C4-2B (cell line): ENCODE data around the gene ADCY10.
"Not testable (repeated sequence)": the region's sequence is repeated elsewhere in the genome, so short reads cannot be mapped to it uniquely, and the experiment has no call there.

ENCODE experiments used
- H3K27ac ChIP-seq: fragments of 450-650 bp; 2 replicates; pipeline ENCODE4 v1.5.1; 2017
- CTCF ChIP-seq: fragments of 450-650 bp; conservative IDR thresholded peaks from 2 replicates; pipeline ENCODE4 v1.5.1; 2017; ENCODE audit warnings: mild to moderate bottlenecking
- ZFX ChIP-seq: fragments of 450-650 bp; IDR thresholded peaks from 2 replicates; pipeline ENCODE4 v1.6.1; 2017

Gene ADCY10

GRCh38 chr1:167871331-167871730 lies 42.6 kb downstream of the ADCY10 start:
- no peak for TF ChIP-seq CTCF
- no peak for TF ChIP-seq ZFX
- H3K27ac ChIP-seq = no peak overlapping the region

- not testable (repeated sequence) for H3K27ac ChIP-seq
Measured at GRCh38 chr1:167869157-167870001, 44.6 kb downstream of the ADCY10 start.

- not testable (repeated sequence) for H3K27ac ChIP-seq
Measured at GRCh38 chr1:167866739-167867414, 47.1 kb downstream of the ADCY10 start.

- H3K27ac ChIP-seq = not testable (repeated sequence)
Measured at GRCh38 chr1:167866326-167866725, 47.6 kb downstream of the ADCY10 start.

GRCh38 chr1:167865804-167866308 lies 48.1 kb downstream of the ADCY10 start:
- H3K27ac ChIP-seq = not testable (repeated sequence)

GRCh38 chr1:167865193-167865592 lies 48.7 kb downstream of the ADCY10 start:
- not testable (repeated sequence) for H3K27ac ChIP-seq

- TF ChIP-seq CTCF = no peak
- no peak for TF ChIP-seq ZFX
- H3K27ac ChIP-seq = no peak overlapping the region
Measured at GRCh38 chr1:167864392-167865032, 49.4 kb downstream of the ADCY10 start.

GRCh38 chr1:167863921-167864279 lies 50.0 kb downstream of the ADCY10 start:
- TF ChIP-seq CTCF = no peak
- TF ChIP-seq ZFX = no peak
- no peak overlapping the region for H3K27ac ChIP-seq

GRCh38 chr1:167863191-167863920 lies 50.6 kb downstream of the ADCY10 start:
- H3K27ac ChIP-seq = not testable (repeated sequence)

- TF ChIP-seq CTCF (no peak), ZFX (no peak)
- H3K27ac ChIP-seq = no peak overlapping the region
Measured at GRCh38 chr1:167862432-167863076, 51.4 kb downstream of the ADCY10 start.
